K562 (cell line): Measurements from ENCODE around the gene CFAP221. TPM values are rescaled to one million over a fixed set of nuclear protein-coding genes. Genes with fewer than 3 reads are reported as not detected.

Source experiments
- CCAR2 ChIP-seq: fragments of 200-400 bp; formaldehyde crosslinking; IDR thresholded peaks from 2 replicates; pipeline ENCODE4 v1.6.1; 2017; ENCODE audit warnings: mild to moderate bottlenecking, low read depth, low read length
- CREB3L1 ChIP-seq: fragments of 450-650 bp; IDR thresholded peaks from 2 replicates; pipeline ENCODE4 v1.6.1; 2014; ENCODE audit warnings: low read depth, mild to moderate bottlenecking, moderate library complexity, borderline replicate concordance
- GATA2 ChIP-seq: sonication (generic); formaldehyde crosslinking; IDR thresholded peaks from 2 replicates; pipeline ENCODE4 v1.4.0; 2020; ENCODE audit warnings: mild to moderate bottlenecking, missing genetic modification reagents
- JUNB ChIP-seq: fragments of 450-650 bp; formaldehyde crosslinking; conservative IDR thresholded peaks from 2 replicates; pipeline ENCODE4 v1.4.0; 2020; ENCODE audit warnings: mild to moderate bottlenecking
- PURB ChIP-seq: sonication (generic); formaldehyde crosslinking; IDR thresholded peaks from 2 replicates; pipeline ENCODE4 v1.9.0; 2021; ENCODE audit warnings: low read depth, mild to moderate bottlenecking, missing genetic modification reagents
- RB1 ChIP-seq: fragments of 450-650 bp; IDR thresholded peaks from 2 replicates; pipeline ENCODE4 v1.6.1; 2017; ENCODE audit warnings: low read depth, mild to moderate bottlenecking
- SETDB1 ChIP-seq: IDR thresholded peaks from one replicate; pipeline ENCODE4 v1.6.1; 2012; ENCODE audit warnings: low read length, control low read depth, inconsistent platforms
- SIX5 ChIP-seq, 2 experiments: IDR thresholded peaks; 2 replicates each; pipeline ENCODE4 v1.6.1; 2011; ENCODE audit warnings: low read length in 2 of 2, borderline replicate concordance in 1 of 2, low read depth in 1 of 2, mild to moderate bottlenecking in 1 of 2, moderate library complexity in 1 of 2; ENCODE audit not compliant: insufficient read depth in 1 of 2
- SMARCA5 ChIP-seq: fragments of 450-650 bp; IDR thresholded peaks from 2 replicates; pipeline ENCODE4 v1.6.1; 2016
- ZFP30 ChIP-seq: fragments of 250-450 bp; sonication (Bioruptor Pico); IDR thresholded peaks from 2 replicates; pipeline ENCODE4 v1.8.0; 2022; ENCODE audit warnings: moderate library complexity, mild to moderate bottlenecking, inconsistent platforms, borderline replicate concordance
- ZNF140 ChIP-seq: fragments of 250-450 bp; sonication (Bioruptor Pico); IDR thresholded peaks from 2 replicates; pipeline ENCODE4 v1.8.0; 2021; ENCODE audit warnings: moderate library complexity, mild to moderate bottlenecking, inconsistent platforms
- ZNF551 ChIP-seq: fragments of 250-450 bp; sonication (Bioruptor Pico); IDR thresholded peaks from 2 replicates; pipeline ENCODE4 v1.5.0; 2021; ENCODE audit warnings: mild to moderate bottlenecking, moderate library complexity
- ZNF561 ChIP-seq: fragments of 450-650 bp; formaldehyde crosslinking; conservative IDR thresholded peaks from 2 replicates; pipeline ENCODE4 v1.4.0; 2020; ENCODE audit warnings: mild to moderate bottlenecking, moderate library complexity
- ZNF592 ChIP-seq: fragments of 450-650 bp; IDR thresholded peaks from 2 replicates; pipeline ENCODE4 v1.6.1; 2017; ENCODE audit warnings: antibody characterized with exemption, mild to moderate bottlenecking
- ZNF764 ChIP-seq: fragments of 250-450 bp; sonication (Bioruptor Pico); IDR thresholded peaks from 2 replicates; pipeline ENCODE4 v1.4.0; 2020; ENCODE audit warnings: low read depth, mild to moderate bottlenecking, moderate library complexity
- polyA plus RNA-seq, 8 experiments: library from polyadenylated mRNA; depleted of rRNA in 4 of 8; stranded (reverse) in 5 of 8; unstranded in 3 of 8; fragments of >200 nt; fragmentation: Nextera tagmentation in 2 of 8; fragmentation: Illumina TruSeq in 1 of 8; extraction: Ambion mirVana in 2 of 8; extraction: Trizol in 1 of 8; gene quantifications; 2 replicates each; pipeline versions ENCODE4 v1.2.1 to v1.2.3, GENCODE V29; 2011 to 2014; ENCODE audit warnings: inconsistent platforms in 1 of 8, missing spikeins in 1 of 8
- total RNA-seq, 7 experiments: library from RNA; depleted of rRNA in 6 of 7; stranded (reverse); fragments of >200 nt in 6 of 7; fragmentation: Illumina TruSeq in 2 of 7; extraction: Trizol in 2 of 7; gene quantifications; 2 replicates each; pipeline versions ENCODE4 v1.2.1 to v1.2.3, GENCODE V29; 2011 to 2021; ENCODE audit warnings: low replicate concordance in 1 of 7
- TF ChIP-seq, protein P1 (sequence below): fragments of 250-450 bp; sonication (Bioruptor Pico); IDR thresholded peaks from 2 replicates; pipeline ENCODE4 v1.4.0; 2020

The CFAP221 gene
- total and polyA plus RNA-seq, 9 of the 15 experiments (the other 6 are each of a cell fraction or from before 2014, with no cell fraction given) = 0.09 to 1.4 (median 0.65) TPM

DNA sequence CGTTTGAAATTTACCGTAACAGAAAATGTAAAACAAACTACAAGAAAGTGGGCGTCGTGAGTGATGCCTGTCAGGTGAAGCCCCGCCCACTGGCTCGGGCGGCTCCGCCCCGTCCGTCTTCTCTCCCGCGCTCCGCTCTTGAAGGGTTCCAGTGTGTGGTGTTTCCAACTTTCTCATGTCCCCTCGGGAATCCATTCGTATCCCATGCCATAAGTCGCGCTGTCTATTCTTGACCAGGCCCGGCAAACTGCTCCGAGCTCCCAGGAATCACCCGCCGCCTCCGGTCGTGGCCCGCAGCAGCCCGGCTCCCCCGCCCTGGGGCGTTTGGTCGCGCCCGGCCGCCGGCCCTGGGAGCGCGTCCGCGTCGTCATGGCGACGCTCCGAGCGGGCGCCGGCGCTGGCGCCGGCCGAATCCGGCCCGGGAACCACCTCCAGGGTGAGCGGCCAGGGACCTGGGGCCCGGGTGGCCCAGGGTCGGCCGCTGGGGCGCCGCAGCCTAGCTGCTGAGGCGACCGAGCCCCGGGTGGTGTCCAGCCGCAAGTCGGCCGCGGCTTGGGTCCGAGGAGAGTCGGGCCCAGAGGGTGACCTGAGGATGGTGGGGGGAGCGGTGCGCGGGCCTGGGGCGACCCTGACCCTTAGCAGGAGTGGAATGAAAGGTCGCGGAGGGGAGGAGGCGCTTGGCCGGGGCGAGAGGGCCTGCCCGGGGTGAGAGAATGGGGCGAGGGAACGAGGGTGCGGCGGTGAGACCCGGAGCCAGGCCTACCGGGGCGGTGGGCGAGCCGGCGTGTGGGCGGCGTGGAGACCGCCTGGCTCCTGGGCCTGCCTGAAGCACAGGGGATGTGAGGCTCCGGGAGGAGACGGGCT lies at the start of gene CFAP221 (continued):
- TF ChIP-seq, protein P1, sequence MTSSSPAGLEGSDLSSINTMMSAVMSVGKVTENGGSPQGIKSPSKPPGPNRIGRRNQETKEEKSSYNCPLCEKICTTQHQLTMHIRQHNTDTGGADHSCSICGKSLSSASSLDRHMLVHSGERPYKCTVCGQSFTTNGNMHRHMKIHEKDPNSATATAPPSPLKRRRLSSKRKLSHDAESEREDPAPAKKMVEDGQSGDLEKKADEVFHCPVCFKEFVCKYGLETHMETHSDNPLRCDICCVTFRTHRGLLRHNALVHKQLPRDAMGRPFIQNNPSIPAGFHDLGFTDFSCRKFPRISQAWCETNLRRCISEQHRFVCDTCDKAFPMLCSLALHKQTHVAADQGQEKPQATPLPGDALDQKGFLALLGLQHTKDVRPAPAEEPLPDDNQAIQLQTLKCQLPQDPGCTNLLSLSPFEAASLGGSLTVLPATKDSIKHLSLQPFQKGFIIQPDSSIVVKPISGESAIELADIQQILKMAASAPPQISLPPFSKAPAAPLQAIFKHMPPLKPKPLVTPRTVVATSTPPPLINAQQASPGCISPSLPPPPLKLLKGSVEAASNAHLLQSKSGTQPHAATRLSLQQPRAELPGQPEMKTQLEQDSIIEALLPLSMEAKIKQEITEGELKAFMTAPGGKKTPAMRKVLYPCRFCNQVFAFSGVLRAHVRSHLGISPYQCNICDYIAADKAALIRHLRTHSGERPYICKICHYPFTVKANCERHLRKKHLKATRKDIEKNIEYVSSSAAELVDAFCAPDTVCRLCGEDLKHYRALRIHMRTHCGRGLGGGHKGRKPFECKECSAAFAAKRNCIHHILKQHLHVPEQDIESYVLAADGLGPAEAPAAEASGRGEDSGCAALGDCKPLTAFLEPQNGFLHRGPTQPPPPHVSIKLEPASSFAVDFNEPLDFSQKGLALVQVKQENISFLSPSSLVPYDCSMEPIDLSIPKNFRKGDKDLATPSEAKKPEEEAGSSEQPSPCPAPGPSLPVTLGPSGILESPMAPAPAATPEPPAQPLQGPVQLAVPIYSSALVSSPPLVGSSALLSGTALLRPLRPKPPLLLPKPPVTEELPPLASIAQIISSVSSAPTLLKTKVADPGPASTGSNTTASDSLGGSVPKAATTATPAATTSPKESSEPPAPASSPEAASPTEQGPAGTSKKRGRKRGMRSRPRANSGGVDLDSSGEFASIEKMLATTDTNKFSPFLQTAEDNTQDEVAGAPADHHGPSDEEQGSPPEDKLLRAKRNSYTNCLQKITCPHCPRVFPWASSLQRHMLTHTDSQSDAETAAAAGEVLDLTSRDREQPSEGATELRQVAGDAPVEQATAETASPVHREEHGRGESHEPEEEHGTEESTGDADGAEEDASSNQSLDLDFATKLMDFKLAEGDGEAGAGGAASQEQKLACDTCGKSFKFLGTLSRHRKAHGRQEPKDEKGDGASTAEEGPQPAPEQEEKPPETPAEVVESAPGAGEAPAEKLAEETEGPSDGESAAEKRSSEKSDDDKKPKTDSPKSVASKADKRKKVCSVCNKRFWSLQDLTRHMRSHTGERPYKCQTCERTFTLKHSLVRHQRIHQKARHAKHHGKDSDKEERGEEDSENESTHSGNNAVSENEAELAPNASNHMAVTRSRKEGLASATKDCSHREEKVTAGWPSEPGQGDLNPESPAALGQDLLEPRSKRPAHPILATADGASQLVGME (CRISPR knock-in tag) = no peak
- TF ChIP-seq RB1 (peak; percentile 96), ZNF764 (CRISPR knock-in tag) (no peak), GATA2 (CRISPR knock-in tag) (no peak), ZNF551 (CRISPR knock-in tag) (no peak), PURB (CRISPR knock-in tag) (no peak), SIX5 (IDR thresholded peaks at IDR 0.05; ENCODE audit: borderline replicate concordance in 1 of 2, insufficient read depth in 1 of 2, low read depth in 1 of 2, low read length in 2 of 2) (peak in 1 of 2 experiments; percentile 50; a peak in 1 of 4 replicates), ZNF561 (CRISPR knock-in tag) (no peak), SETDB1 (no peak), CCAR2 (no peak), CREB3L1 (no peak), ZNF592 (no peak), ZNF140 (CRISPR knock-in tag) (no peak), JUNB (CRISPR knock-in tag) (no peak), ZFP30 (no peak), SMARCA5 (no peak)
